ENCODE data around the gene ADAM19. TPM values are rescaled to one million over a fixed set of nuclear protein-coding genes. Genes with fewer than 3 reads are reported as not detected.

The ADAM19 gene
- polyA plus RNA-seq, 4 donors, result 0.67 to 6.5 (median 2.2) TPM

GRCh38 chr5:157571357-157571827 is 4.2 kb downstream of the ADAM19 start:
- H3K4me1 ChIP-seq (ENCODE audit: control insufficient read depth in 3 of 3, insufficient read depth in 2 of 3, low read depth in 1 of 3, low read length in 2 of 3), result peaks cover 0 to 9% (median 0%) of the 10 kb centered on the region in 3 donors
- WGBS, 3 donors, result 40 to 54% (median 46%) methylated on average over 6 of the region's 6 CpGs
- no peak for FAIRE-seq

GRCh38 chr5:157570531-157571200 is 4.9 kb downstream of the ADAM19 start:
- FAIRE-seq, result no peak
- Histone ChIP-seq H3K9me3 (ENCODE audit: control insufficient read depth in 2 of 2, insufficient read depth in 1 of 2, low read depth in 1 of 2, low read length in 1 of 2) (no peaks in the 10 kb centered on the region), H3K4me3 (ENCODE audit: low read depth in 1 of 3, low read length in 3 of 3) (no peak overlapping the region), H3K27me3 (ENCODE audit: control insufficient read depth in 3 of 3, insufficient read depth in 3 of 3, low read length in 3 of 3) (peaks cover 0 to 11% (median 4%) of the 10 kb centered on the region in 3 donors), H3K4me1 (ENCODE audit: control insufficient read depth in 3 of 3, insufficient read depth in 2 of 3, low read depth in 1 of 3, low read length in 2 of 3) (peaks cover 0 to 9% (median 0%) of the 10 kb centered on the region in 3 donors), H3K36me3 (ENCODE audit: control insufficient read depth in 3 of 3, insufficient read depth in 2 of 3, low read depth in 1 of 3, low read length in 3 of 3) (peaks cover 0 to 9% (median 0%) of the 10 kb centered on the region in 3 donors), H3K27ac (ENCODE audit: low read depth in 1 of 3, low read length in 2 of 3) (peak overlapping the region in 1 of 3 donors; percentile 16)
- 81 to 88% (median 82%) methylated on average over 2 of the region's 2 CpGs for WGBS, 3 donors
- DNase-seq, result no peak

More at GRCh38 chr5:157571357-157571827, 4.2 kb downstream of the ADAM19 start:
- Histone ChIP-seq H3K27me3 (ENCODE audit: control insufficient read depth in 3 of 3, insufficient read depth in 3 of 3, low read length in 3 of 3) (peaks cover 0 to 11% (median 4%) of the 10 kb centered on the region in 3 donors), H3K9me3 (ENCODE audit: control insufficient read depth in 2 of 2, insufficient read depth in 1 of 2, low read depth in 1 of 2, low read length in 1 of 2) (no peaks in the 10 kb centered on the region), H3K27ac (ENCODE audit: low read depth in 1 of 3, low read length in 2 of 3) (peak overlapping the region in 2 of 3 donors; percentile 4 to 16), H3K36me3 (ENCODE audit: control insufficient read depth in 3 of 3, insufficient read depth in 2 of 3, low read depth in 1 of 3, low read length in 3 of 3) (peaks cover 0 to 9% (median 0%) of the 10 kb centered on the region in 3 donors), H3K4me3 (ENCODE audit: low read depth in 1 of 3, low read length in 3 of 3) (no peak overlapping the region)
- DNase-seq, result peak in 1 of 2 donors; percentile 23

- Histone ChIP-seq H3K4me3 (ENCODE audit: low read depth in 1 of 3, low read length in 3 of 3) (no peak overlapping the region), H3K36me3 (ENCODE audit: control insufficient read depth in 3 of 3, insufficient read depth in 2 of 3, low read depth in 1 of 3, low read length in 3 of 3) (peaks cover 0 to 12% (median 0%) of the 10 kb centered on the region in 3 donors), H3K9me3 (ENCODE audit: control insufficient read depth in 2 of 2, insufficient read depth in 1 of 2, low read depth in 1 of 2, low read length in 1 of 2) (no peaks in the 10 kb centered on the region), H3K4me1 (ENCODE audit: control insufficient read depth in 3 of 3, insufficient read depth in 2 of 3, low read depth in 1 of 3, low read length in 2 of 3) (peaks cover 0 to 9% (median 0%) of the 10 kb centered on the region in 3 donors), H3K27ac (ENCODE audit: low read depth in 1 of 3, low read length in 2 of 3) (no peak overlapping the region), H3K27me3 (ENCODE audit: control insufficient read depth in 3 of 3, insufficient read depth in 3 of 3, low read length in 3 of 3) (no peaks in the 10 kb centered on the region)
- no peak for FAIRE-seq
- no peak for DNase-seq
- WGBS, 3 donors, result 69 to 82% (median 81%) methylated on average over 2 of the region's 2 CpGs
Observed at GRCh38 chr5:157568720-157569119, 6.9 kb downstream of the ADAM19 start.

- H3K9me3 ChIP-seq (ENCODE audit: control insufficient read depth in 2 of 2, insufficient read depth in 1 of 2, low read depth in 1 of 2, low read length in 1 of 2), result no peaks in the 10 kb centered on the region
- DNase-seq (no peak), FAIRE-seq (no peak)
- no peaks in the 10 kb centered on the region for H3K27me3 ChIP-seq (ENCODE audit: control insufficient read depth in 3 of 3, insufficient read depth in 3 of 3, low read length in 3 of 3)
- WGBS, 3 donors, result 79 to 88% (median 85%) methylated on average over 4 of the region's 4 CpGs
- no peak overlapping the region for H3K4me3 ChIP-seq (ENCODE audit: low read depth in 1 of 3, low read length in 3 of 3)
- H3K27ac ChIP-seq (ENCODE audit: low read depth in 1 of 3, low read length in 2 of 3), result no peak overlapping the region
- H3K4me1 ChIP-seq (ENCODE audit: control insufficient read depth in 3 of 3, insufficient read depth in 2 of 3, low read depth in 1 of 3, low read length in 2 of 3), result peaks cover 0 to 10% (median 0%) of the 10 kb centered on the region in 3 donors
- H3K36me3 ChIP-seq (ENCODE audit: control insufficient read depth in 3 of 3, insufficient read depth in 2 of 3, low read depth in 1 of 3, low read length in 3 of 3), result peaks cover 0 to 16% (median 0%) of the 10 kb centered on the region in 3 donors
Observed at GRCh38 chr5:157568222-157568621, 7.4 kb downstream of the ADAM19 start.

- Histone ChIP-seq H3K27me3 (ENCODE audit: control insufficient read depth in 3 of 3, insufficient read depth in 3 of 3, low read length in 3 of 3) (no peaks in the 10 kb centered on the region), H3K27ac (ENCODE audit: low read depth in 1 of 3, low read length in 2 of 3) (peak overlapping the region in 1 of 3 donors; percentile 36), H3K9me3 (ENCODE audit: control insufficient read depth in 2 of 2, insufficient read depth in 1 of 2, low read depth in 1 of 2, low read length in 1 of 2) (no peaks in the 10 kb centered on the region), H3K4me3 (ENCODE audit: low read depth in 1 of 3, low read length in 3 of 3) (no peak overlapping the region), H3K4me1 (ENCODE audit: control insufficient read depth in 3 of 3, insufficient read depth in 2 of 3, low read depth in 1 of 3, low read length in 2 of 3) (peaks cover 0 to 10% (median 5%) of the 10 kb centered on the region in 3 donors), H3K36me3 (ENCODE audit: control insufficient read depth in 3 of 3, insufficient read depth in 2 of 3, low read depth in 1 of 3, low read length in 3 of 3) (peaks cover 0 to 24% (median 0%) of the 10 kb centered on the region in 3 donors)
- 73 to 84% (median 77%) methylated on average over 6 of the region's 6 CpGs for WGBS, 3 donors
- no peak for FAIRE-seq
- DNase-seq, result no peak
Observed at GRCh38 chr5:157566902-157567489, 8.6 kb downstream of the ADAM19 start.

GRCh38 chr5:157563929-157564716 is 11.5 kb downstream of the ADAM19 start:
- Histone ChIP-seq H3K4me3 (ENCODE audit: low read depth in 1 of 3, low read length in 3 of 3) (no peak overlapping the region), H3K36me3 (ENCODE audit: control insufficient read depth in 3 of 3, insufficient read depth in 2 of 3, low read depth in 1 of 3, low read length in 3 of 3) (peaks cover 0 to 17% (median 2%) of the 10 kb centered on the region in 3 donors), H3K9me3 (ENCODE audit: control insufficient read depth in 2 of 2, insufficient read depth in 1 of 2, low read depth in 1 of 2, low read length in 1 of 2) (no peaks in the 10 kb centered on the region), H3K27me3 (ENCODE audit: control insufficient read depth in 3 of 3, insufficient read depth in 3 of 3, low read length in 3 of 3) (no peaks in the 10 kb centered on the region), H3K4me1 (ENCODE audit: control insufficient read depth in 3 of 3, insufficient read depth in 2 of 3, low read depth in 1 of 3, low read length in 2 of 3) (peaks cover 0 to 15% (median 14%) of the 10 kb centered on the region in 3 donors), H3K27ac (ENCODE audit: low read depth in 1 of 3, low read length in 2 of 3) (peak overlapping the region in 2 of 3 donors; percentile 16 to 71)
- DNase-seq (peak in 1 of 2 donors; percentile 35), FAIRE-seq (no peak)
- 47 to 52% (median 51%) methylated on average over 13 of the region's 13 CpGs for WGBS, 3 donors

GRCh38 chr5:157563373-157563928 is 12.1 kb downstream of the ADAM19 start:
- Histone ChIP-seq H3K36me3 (ENCODE audit: control insufficient read depth in 3 of 3, insufficient read depth in 2 of 3, low read depth in 1 of 3, low read length in 3 of 3) (peaks cover 0 to 17% (median 2%) of the 10 kb centered on the region in 3 donors), H3K27ac (ENCODE audit: low read depth in 1 of 3, low read length in 2 of 3) (peak overlapping the region in 2 of 3 donors; percentile 52 to 88), H3K4me3 (ENCODE audit: low read depth in 1 of 3, low read length in 3 of 3) (no peak overlapping the region), H3K27me3 (ENCODE audit: control insufficient read depth in 3 of 3, insufficient read depth in 3 of 3, low read length in 3 of 3) (no peaks in the 10 kb centered on the region), H3K4me1 (ENCODE audit: control insufficient read depth in 3 of 3, insufficient read depth in 2 of 3, low read depth in 1 of 3, low read length in 2 of 3) (peaks cover 0 to 17% (median 14%) of the 10 kb centered on the region in 3 donors), H3K9me3 (ENCODE audit: control insufficient read depth in 2 of 2, insufficient read depth in 1 of 2, low read depth in 1 of 2, low read length in 1 of 2) (no peaks in the 10 kb centered on the region)
- DNase-seq (no peak), FAIRE-seq (no peak)
- 56 to 80% (median 72%) methylated on average over 11 of the region's 11 CpGs for WGBS, 3 donors

All from small intestine (tissue), 7 donors.